Activated T-cell treated with anti-CD3 and anti-CD28 coated beads, Interleukin-2, amount 50 U/mL, for 4 hours (primary cell): ENCODE measurements around the gene BRME1. TPM values are rescaled to one million over a fixed set of nuclear protein-coding genes. Genes with fewer than 3 reads are reported as not detected.
"Not testable (repeated sequence)": the region's sequence is repeated elsewhere in the genome, so short reads cannot be mapped to it uniquely, and the experiment has no call there.

Source experiments
- ATAC-seq, 2 donors: fragments of 200-7000 bp; cut with Tn5 transposase; one replicate each; pipeline ENCODE4 v1.10.0; 2021
- DNase-seq: peaks from one replicate; pipeline ENCODE4 v3.0.0-alpha.2; 2020
- H3K27me3 Mint-ChIP-seq: one replicate; pipeline ENCODE4 v1.8.0; 2021; ENCODE audit warnings: low read depth, mixed read lengths
- H3K36me3 Mint-ChIP-seq: one replicate; pipeline ENCODE4 v1.8.0; 2022; ENCODE audit warnings: mixed read lengths; ENCODE audit not compliant: insufficient read depth
- H3K4me1 Mint-ChIP-seq: one replicate; pipeline ENCODE4 v1.8.0; 2021; ENCODE audit warnings: low read depth, mixed read lengths
- H3K4me3 Mint-ChIP-seq: one replicate; pipeline ENCODE4 v1.8.0; 2021; ENCODE audit warnings: mild to moderate bottlenecking, moderate library complexity, mixed read lengths
- H3K9me3 Mint-ChIP-seq: one replicate; pipeline ENCODE4 v1.8.0; 2021; ENCODE audit warnings: mixed read lengths
- total RNA-seq, 3 donors: library from RNA; stranded (reverse); gene quantifications; one replicate each; pipeline ENCODE4 v1.2.1, GENCODE V29; 2021

BRME1 gene
- total RNA-seq, 3 donors from 2014 or later: 7.3 to 9.3 (median 8.9) TPM

- peak overlapping the region; percentile 93 for H3K4me3 Mint-ChIP-seq
- H3K36me3 Mint-ChIP-seq: no peaks in the 10 kb centered on the region
- peaks cover 37% of the 10 kb centered on the region for H3K4me1 Mint-ChIP-seq
- DNase-seq (no peak), ATAC-seq (no peak)
- H3K27me3 Mint-ChIP-seq: peaks cover 14% of the 10 kb centered on the region
- H3K9me3 Mint-ChIP-seq: no peaks in the 10 kb centered on the region
Observed at GRCh38 chr19:13860679-13861391, 45.1 kb downstream of the BRME1 start.

GRCh38 chr19:13859361-13859880, 46.5 kb downstream of the BRME1 start:
- Mint-ChIP-seq H3K36me3 (no peaks in the 10 kb centered on the region), H3K27me3 (peaks cover 10% of the 10 kb centered on the region), H3K9me3 (no peaks in the 10 kb centered on the region), H3K4me3 (no peak overlapping the region), H3K4me1 (peaks cover 33% of the 10 kb centered on the region)
- no peak for ATAC-seq
- no peak for DNase-seq

GRCh38 chr19:13856497-13856896, 49.4 kb downstream of the BRME1 start:
- no peaks in the 10 kb centered on the region for H3K36me3 Mint-ChIP-seq
- H3K27me3 Mint-ChIP-seq: no peaks in the 10 kb centered on the region
- peaks cover 17% of the 10 kb centered on the region for H3K4me1 Mint-ChIP-seq
- H3K9me3 Mint-ChIP-seq: no peaks in the 10 kb centered on the region
- no peak for DNase-seq
- no peak overlapping the region for H3K4me3 Mint-ChIP-seq
- ATAC-seq: no peak

- H3K4me3 Mint-ChIP-seq, H3K9me3 Mint-ChIP-seq, ATAC-seq, H3K27me3 Mint-ChIP-seq, H3K36me3 Mint-ChIP-seq, DNase-seq: not testable (repeated sequence)
- peaks cover 23% of the 10 kb centered on the region for H3K4me1 Mint-ChIP-seq
Observed at GRCh38 chr19:13852171-13852707, 53.7 kb downstream of the BRME1 start.

GRCh38 chr19:13851734-13852114, 54.2 kb downstream of the BRME1 start:
- peaks cover 24% of the 10 kb centered on the region for H3K4me1 Mint-ChIP-seq
- H3K27me3 Mint-ChIP-seq, ATAC-seq, H3K4me3 Mint-ChIP-seq, DNase-seq, H3K9me3 Mint-ChIP-seq, H3K36me3 Mint-ChIP-seq: not testable (repeated sequence)

GRCh38 chr19:13850910-13851733, 54.8 kb downstream of the BRME1 start:
- peak overlapping the region; percentile 76 for H3K4me3 Mint-ChIP-seq
- H3K9me3 Mint-ChIP-seq: no peaks in the 10 kb centered on the region
- peak; percentile 8 to 22 for ATAC-seq

GRCh38 chr19:13849991-13850909, 55.7 kb downstream of the BRME1 start:
- Mint-ChIP-seq H3K27me3 (no peaks in the 10 kb centered on the region), H3K4me3 (peak overlapping the region; percentile 76)

More at GRCh38 chr19:13850910-13851733, 54.8 kb downstream of the BRME1 start:
- Mint-ChIP-seq H3K36me3 (no peaks in the 10 kb centered on the region), H3K4me1 (peaks cover 30% of the 10 kb centered on the region), H3K27me3 (no peaks in the 10 kb centered on the region)
- peak; percentile 74 for DNase-seq

GRCh38 chr19:13848798-13849676, 56.9 kb downstream of the BRME1 start:
- ATAC-seq (no peak), DNase-seq (no peak)
- Mint-ChIP-seq H3K4me1 (peaks cover 48% of the 10 kb centered on the region), H3K36me3 (no peaks in the 10 kb centered on the region), H3K9me3 (no peaks in the 10 kb centered on the region), H3K4me3 (peak overlapping the region; percentile 47), H3K27me3 (no peaks in the 10 kb centered on the region)

More at GRCh38 chr19:13849991-13850909, 55.7 kb downstream of the BRME1 start:
- ATAC-seq: peak in 1 of 2 donors; percentile 10
- Mint-ChIP-seq H3K4me1 (peaks cover 37% of the 10 kb centered on the region), H3K9me3 (no peaks in the 10 kb centered on the region), H3K36me3 (no peaks in the 10 kb centered on the region)
- DNase-seq: peak; percentile 53

GRCh38 chr19:13848340-13848677, 57.6 kb downstream of the BRME1 start:
- Mint-ChIP-seq H3K36me3 (no peaks in the 10 kb centered on the region), H3K9me3 (no peaks in the 10 kb centered on the region), H3K27me3 (no peaks in the 10 kb centered on the region), H3K4me1 (peaks cover 54% of the 10 kb centered on the region), H3K4me3 (peak overlapping the region; percentile 29)
- ATAC-seq (no peak), DNase-seq (no peak)

- ATAC-seq: peak; percentile 32 to 37
- Mint-ChIP-seq H3K4me3 (peak overlapping the region; percentile 85), H3K36me3 (no peaks in the 10 kb centered on the region), H3K27me3 (no peaks in the 10 kb centered on the region), H3K9me3 (no peaks in the 10 kb centered on the region), H3K4me1 (peaks cover 57% of the 10 kb centered on the region)
- peak; percentile 74 for DNase-seq
Observed at GRCh38 chr19:13847407-13848339, 58.2 kb downstream of the BRME1 start.

GRCh38 chr19:13846557-13847406, 59.1 kb downstream of the BRME1 start:
- no peaks in the 10 kb centered on the region for H3K27me3 Mint-ChIP-seq
- H3K4me3 Mint-ChIP-seq: peak overlapping the region; percentile 85
- peak; percentile 88 for DNase-seq
- H3K4me1 Mint-ChIP-seq: peaks cover 57% of the 10 kb centered on the region
- peak; percentile 67 to 70 for ATAC-seq
- no peaks in the 10 kb centered on the region for H3K9me3 Mint-ChIP-seq
- H3K36me3 Mint-ChIP-seq: no peaks in the 10 kb centered on the region
